Measurements from ENCODE around the gene MAEA.

MAEA gene

GRCh38 chr4:1349359-1350168, 59.9 kb downstream of the MAEA start:
- DNase-seq (ENCODE audit: low read depth in 4 of 4, low spot score in 1 of 4): no peak

- DNase-seq (ENCODE audit: low read depth in 4 of 4, low spot score in 1 of 4): no peak
Measured at GRCh38 chr4:1350169-1350520, 60.5 kb downstream of the MAEA start.

- peak; percentile 84 to 95 (median 90) for DNase-seq (ENCODE audit: low read depth in 4 of 4, low spot score in 1 of 4)
Measured at GRCh38 chr4:1351854-1352566, 62.3 kb downstream of the MAEA start.

GRCh38 chr4:1352567-1352900, 62.8 kb downstream of the MAEA start:
- DNase-seq (ENCODE audit: low read depth in 4 of 4, low spot score in 1 of 4): no peak

GRCh38 chr4:1353186-1354055, 63.7 kb downstream of the MAEA start:
- DNase-seq (ENCODE audit: low read depth in 4 of 4, low spot score in 1 of 4): no peak

GRCh38 chr4:1354136-1354982, 64.7 kb downstream of the MAEA start:
- DNase-seq (ENCODE audit: low read depth in 4 of 4, low spot score in 1 of 4): no peak

GRCh38 chr4:1354983-1355275, 65.2 kb downstream of the MAEA start:
- DNase-seq (ENCODE audit: low read depth in 4 of 4, low spot score in 1 of 4): no peak

GRCh38 chr4:1355378-1355777, 65.7 kb downstream of the MAEA start:
- DNase-seq (ENCODE audit: low read depth in 4 of 4, low spot score in 1 of 4): no peak

GRCh38 chr4:1356181-1356998, 66.7 kb downstream of the MAEA start:
- DNase-seq (ENCODE audit: low read depth in 4 of 4, low spot score in 1 of 4): peak in 1 of 4 experiments; percentile 27

- no peak for DNase-seq (ENCODE audit: low read depth in 4 of 4, low spot score in 1 of 4)
Measured at GRCh38 chr4:1357356-1358248, 67.9 kb downstream of the MAEA start.

GRCh38 chr4:1358421-1359143, 68.9 kb downstream of the MAEA start:
- DNase-seq (ENCODE audit: low read depth in 4 of 4, low spot score in 1 of 4): no peak

GRCh38 chr4:1359144-1359501, 69.4 kb downstream of the MAEA start:
- DNase-seq (ENCODE audit: low read depth in 4 of 4, low spot score in 1 of 4): no peak

GRCh38 chr4:1359976-1360375, 70.3 kb downstream of the MAEA start:
- no peak for DNase-seq (ENCODE audit: low read depth in 4 of 4, low spot score in 1 of 4)

- no peak for DNase-seq (ENCODE audit: low read depth in 4 of 4, low spot score in 1 of 4)
Measured at GRCh38 chr4:1360423-1361283, 71.0 kb downstream of the MAEA start.

GRCh38 chr4:1361431-1361830, 71.7 kb downstream of the MAEA start:
- DNase-seq (ENCODE audit: low read depth in 4 of 4, low spot score in 1 of 4): no peak

- no peak for DNase-seq (ENCODE audit: low read depth in 4 of 4, low spot score in 1 of 4)
Measured at GRCh38 chr4:1362046-1362445, 72.4 kb downstream of the MAEA start.

- DNase-seq (ENCODE audit: low read depth in 4 of 4, low spot score in 1 of 4): no peak
Measured at GRCh38 chr4:1362521-1362920, 72.8 kb downstream of the MAEA start.

- no peak for DNase-seq (ENCODE audit: low read depth in 4 of 4, low spot score in 1 of 4)
Measured at GRCh38 chr4:1363513-1363912, 73.8 kb downstream of the MAEA start.
